Activated CD4-positive, alpha-beta T cell treated with anti-CD3 and anti-CD28 coated beads, Interleukin-2, amount 10 ng/mL, durations not matched to agents 24 days and 14 days (primary cell): Measurements from ENCODE around the gene TTC23L. TPM values are rescaled to one million over a fixed set of nuclear protein-coding genes. Genes with fewer than 3 reads are reported as not detected.

Experiments used
- DNase-seq: peaks from one replicate; pipeline ENCODE4 v3.0.0; 2022
- H3K27ac Mint-ChIP-seq: one replicate; pipeline ENCODE4 v1.8.0; 2022; ENCODE audit warnings: mild to moderate bottlenecking, mixed read lengths
- H3K27me3 Mint-ChIP-seq: one replicate; pipeline ENCODE4 v1.8.0; 2022; ENCODE audit warnings: mixed read lengths
- H3K36me3 Mint-ChIP-seq: one replicate; pipeline ENCODE4 v1.8.0; 2022; ENCODE audit warnings: low read depth, mild to moderate bottlenecking, mixed read lengths
- H3K4me1 Mint-ChIP-seq: one replicate; pipeline ENCODE4 v1.8.0; 2021; ENCODE audit warnings: mixed read lengths
- H3K4me3 Mint-ChIP-seq: one replicate; pipeline ENCODE4 v1.8.0; 2022; ENCODE audit warnings: mild to moderate bottlenecking, moderate library complexity, mixed read lengths
- H3K9me3 Mint-ChIP-seq: one replicate; pipeline ENCODE4 v1.8.0; 2021; ENCODE audit warnings: mixed read lengths
- intact Hi-C: fragments of 100-400 bp; cut with micrococcal nuclease; formaldehyde crosslinking; loops from one replicate; pipeline ENCODE4 v1.15.1; 2023
- total RNA-seq: library from RNA; stranded (reverse); gene quantifications from 2 replicates; pipeline ENCODE4 v1.2.3, GENCODE V29; 2022

The TTC23L gene
- total RNA-seq: not detected in 2 replicates

- peak within 1 kb of the TSS; percentile 89 for H3K4me3 Mint-ChIP-seq
- H3K27me3 Mint-ChIP-seq: peaks cover 10% of the 10 kb centered on the region
- peaks cover 3% of the 10 kb centered on the region for H3K9me3 Mint-ChIP-seq
- no peaks in the 10 kb centered on the region for H3K36me3 Mint-ChIP-seq
- H3K4me1 Mint-ChIP-seq: peaks cover 12% of the 10 kb centered on the region
- peak within 1 kb of the TSS; percentile 79 for H3K27ac Mint-ChIP-seq
- DNase-seq: peak; percentile 97
- intact Hi-C loops: loop anchor here (1.0 to 5.0 kb wide), 3 partner anchors 76 to 1402 kb away; partner anchors contain the start of genes BRIX1, NADK2 and RAD1
These were observed at the start of gene TTC23L for GRCh38 chr5:34838785-34839714. TTC23L (plus strand) TSS chr5:34839164; CDS start chr5:34840672, 1,508 bp downstream.

DNA sequence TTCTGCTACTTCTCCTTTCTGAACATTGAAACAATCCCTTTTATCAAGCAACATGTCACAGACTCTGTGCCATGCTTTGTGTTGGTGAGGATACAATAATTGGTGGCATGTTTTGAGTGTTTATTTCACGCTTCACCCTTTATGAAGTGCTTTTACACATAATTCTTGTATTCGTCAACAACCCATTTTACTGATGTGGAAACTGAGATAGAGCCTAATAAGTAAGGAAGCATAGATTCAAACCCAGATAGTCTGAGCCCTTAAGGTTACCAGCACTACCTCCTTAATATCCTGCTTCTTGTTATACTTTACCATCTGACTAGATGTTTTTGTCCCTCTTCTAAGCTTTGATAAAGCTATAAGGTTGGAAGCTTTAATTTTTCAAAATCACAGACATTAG is 49.3 kb upstream of the TTC23L start:
- Mint-ChIP-seq H3K9me3 (no peaks in the 10 kb centered on the region), H3K4me3 (no peak overlapping the region), H3K36me3 (no peaks in the 10 kb centered on the region), H3K4me1 (no peaks in the 10 kb centered on the region), H3K27ac (no peak overlapping the region), H3K27me3 (no peaks in the 10 kb centered on the region)
- intact Hi-C loops: no loop called here
- no peak for DNase-seq

- Mint-ChIP-seq H3K36me3 (no peaks in the 10 kb centered on the region), H3K9me3 (no peaks in the 10 kb centered on the region), H3K4me3 (no peak overlapping the region), H3K27ac (no peak overlapping the region), H3K27me3 (no peaks in the 10 kb centered on the region), H3K4me1 (no peaks in the 10 kb centered on the region)
- no peak for DNase-seq
- intact Hi-C loops: no loop called here
These were observed 48.9 kb upstream of the TTC23L start for GRCh38 chr5:34790069-34790468.

DNA sequence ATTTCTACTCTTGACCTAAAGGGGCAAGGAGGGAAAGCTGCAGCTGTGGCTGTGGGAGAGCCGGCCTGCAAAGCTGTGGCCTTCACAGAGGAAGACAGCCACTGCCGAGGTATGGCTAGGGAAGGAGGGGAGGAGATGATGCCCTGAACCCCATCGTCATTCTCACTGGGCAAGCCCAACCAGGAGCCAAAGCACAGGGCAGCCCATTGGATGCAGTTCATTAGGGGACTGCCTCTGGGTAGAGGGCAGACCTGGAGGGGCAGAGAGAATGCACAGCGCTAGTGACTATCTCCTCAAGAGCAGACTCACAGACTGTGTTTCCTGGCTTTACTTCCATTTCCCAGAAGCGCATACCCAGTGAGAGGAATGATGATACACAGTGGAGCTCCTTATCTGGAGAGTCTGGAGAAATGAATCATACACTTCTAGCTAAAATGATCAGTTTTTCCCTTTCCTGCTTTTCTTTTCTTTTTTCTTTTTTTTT is 47.2 kb upstream of the TTC23L start:
- Mint-ChIP-seq H3K27me3 (no peaks in the 10 kb centered on the region), H3K36me3 (no peaks in the 10 kb centered on the region), H3K27ac (no peak overlapping the region), H3K4me3 (no peak overlapping the region), H3K9me3 (no peaks in the 10 kb centered on the region), H3K4me1 (no peaks in the 10 kb centered on the region)
- no peak for DNase-seq
- intact Hi-C loops: no loop called here

- Mint-ChIP-seq H3K27ac (no peak overlapping the region), H3K36me3 (no peaks in the 10 kb centered on the region), H3K9me3 (no peaks in the 10 kb centered on the region), H3K27me3 (no peaks in the 10 kb centered on the region), H3K4me1 (no peaks in the 10 kb centered on the region), H3K4me3 (no peak overlapping the region)
- DNase-seq: no peak
- intact Hi-C loops: no loop called here
These were observed 36.0 kb upstream of the TTC23L start for GRCh38 chr5:34802834-34803563.

DNA sequence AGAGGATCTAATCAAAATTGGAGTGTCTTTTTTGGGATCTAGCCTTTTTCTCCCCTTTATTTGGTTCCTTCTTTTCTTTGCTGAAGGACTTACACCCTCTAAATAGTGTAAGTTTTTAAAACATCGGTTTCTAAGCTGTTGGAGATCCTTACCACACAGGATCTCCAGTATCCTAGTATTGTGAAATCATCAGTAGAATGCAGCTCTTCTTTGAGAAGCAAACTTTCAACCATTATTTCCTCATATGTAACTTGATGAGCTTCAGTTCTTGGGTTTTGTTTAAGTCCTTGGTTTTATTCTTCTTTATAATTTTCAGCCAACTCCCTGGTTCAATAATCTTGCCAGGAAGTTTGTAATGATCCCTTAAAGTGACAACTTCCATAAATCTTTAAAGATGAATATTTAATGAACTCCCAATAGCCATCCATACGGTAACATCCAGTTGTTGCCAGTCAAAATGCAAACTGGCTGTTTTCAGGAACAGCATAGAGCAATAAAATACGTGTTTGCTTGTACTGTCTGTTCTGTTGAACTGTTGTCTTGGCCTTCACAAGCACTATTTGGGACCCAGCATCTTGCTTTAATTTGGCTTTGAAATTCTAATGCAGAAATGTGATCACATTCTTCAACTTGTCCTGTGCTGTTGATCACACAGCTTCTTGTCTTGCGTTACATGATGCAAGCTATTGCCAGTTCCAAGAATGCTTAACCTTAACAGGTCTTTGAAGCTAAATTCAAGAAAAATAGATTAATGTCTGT is 34.8 kb upstream of the TTC23L start:
- H3K27me3 Mint-ChIP-seq: no peaks in the 10 kb centered on the region
- H3K9me3 Mint-ChIP-seq: no peaks in the 10 kb centered on the region
- H3K36me3 Mint-ChIP-seq: no peaks in the 10 kb centered on the region
- DNase-seq: no peak
- intact Hi-C loops: no loop called here
- no peak overlapping the region for H3K4me3 Mint-ChIP-seq
- no peak overlapping the region for H3K27ac Mint-ChIP-seq
- no peaks in the 10 kb centered on the region for H3K4me1 Mint-ChIP-seq

DNA sequence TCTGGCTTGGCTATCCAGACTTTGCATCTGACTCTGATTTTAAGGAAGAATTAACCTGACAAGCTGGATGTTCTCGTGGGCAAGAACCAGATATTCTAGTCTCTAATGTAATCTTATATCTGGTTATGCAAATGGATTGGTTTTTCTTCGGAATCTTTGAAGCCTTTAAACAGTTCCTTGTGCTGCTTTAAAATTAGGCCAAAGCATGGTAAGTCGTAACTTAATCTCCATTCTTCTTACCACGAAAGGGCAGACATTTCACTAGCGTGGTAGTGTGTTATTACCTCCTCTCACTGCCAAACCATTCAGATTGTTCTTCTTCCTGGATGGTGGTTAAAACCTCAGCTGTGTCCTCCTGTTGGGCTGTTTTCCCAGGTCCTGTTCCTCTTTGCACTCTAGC is 34.1 kb upstream of the TTC23L start:
- Mint-ChIP-seq H3K4me3 (no peak overlapping the region), H3K27ac (no peak overlapping the region), H3K9me3 (no peaks in the 10 kb centered on the region), H3K4me1 (no peaks in the 10 kb centered on the region), H3K27me3 (no peaks in the 10 kb centered on the region), H3K36me3 (no peaks in the 10 kb centered on the region)
- no peak for DNase-seq
- intact Hi-C loops: no loop called here

DNA sequence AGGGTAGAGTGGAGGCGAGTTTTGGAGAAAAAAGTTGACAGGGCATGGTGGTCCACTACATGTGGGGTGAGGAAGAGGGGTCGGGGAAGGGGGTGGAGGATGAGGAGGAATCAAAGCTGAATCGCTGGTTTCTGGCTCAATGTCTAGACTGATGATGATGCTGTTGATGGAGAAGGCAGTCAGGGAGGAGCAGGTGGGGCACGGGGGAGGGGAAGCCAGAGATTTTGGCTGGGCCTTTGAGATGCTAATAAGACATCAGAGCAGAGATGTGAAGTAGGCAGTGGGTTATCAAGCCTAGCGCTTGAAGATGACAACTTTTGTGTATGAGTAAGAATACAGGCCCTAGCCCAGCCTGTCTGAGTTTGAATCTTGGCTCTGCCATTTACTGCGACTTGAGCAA is 32.4 kb upstream of the TTC23L start:
- intact Hi-C loops: no loop called here
- Mint-ChIP-seq H3K27me3 (peaks cover 3% of the 10 kb centered on the region), H3K36me3 (no peaks in the 10 kb centered on the region), H3K27ac (no peak overlapping the region), H3K4me3 (no peak overlapping the region), H3K4me1 (no peaks in the 10 kb centered on the region), H3K9me3 (no peaks in the 10 kb centered on the region)
- no peak for DNase-seq

- peaks cover 4% of the 10 kb centered on the region for H3K27me3 Mint-ChIP-seq
- H3K9me3 Mint-ChIP-seq: no peaks in the 10 kb centered on the region
- no peak for DNase-seq
- intact Hi-C loops: no loop called here
- H3K4me3 Mint-ChIP-seq: no peak overlapping the region
- H3K36me3 Mint-ChIP-seq: no peaks in the 10 kb centered on the region
- H3K4me1 Mint-ChIP-seq: no peaks in the 10 kb centered on the region
- H3K27ac Mint-ChIP-seq: no peak overlapping the region
These were observed 27.3 kb upstream of the TTC23L start for GRCh38 chr5:34811706-34812105.

DNA sequence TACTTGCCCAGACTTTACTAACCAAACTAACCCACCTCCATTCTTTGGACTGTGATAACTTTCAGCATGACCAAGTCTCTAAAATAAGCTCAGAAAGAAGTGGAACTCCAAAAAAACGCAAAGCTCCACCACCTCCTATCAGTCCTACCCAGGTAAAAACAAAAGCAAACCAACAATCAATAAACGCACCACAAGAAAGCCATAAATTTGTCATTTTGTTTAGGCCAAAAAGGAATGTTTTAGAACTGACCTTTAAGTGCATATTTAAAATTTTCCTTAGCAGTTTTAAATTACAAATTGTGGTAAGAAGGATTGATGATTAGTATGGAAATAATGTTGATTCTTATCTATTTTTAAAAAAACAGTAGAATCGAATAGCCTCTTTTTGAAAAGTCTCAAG is 25.5 kb upstream of the TTC23L start:
- intact Hi-C loops: no loop called here
- H3K4me3 Mint-ChIP-seq: no peak overlapping the region
- H3K27ac Mint-ChIP-seq: no peak overlapping the region
- peaks cover 4% of the 10 kb centered on the region for H3K27me3 Mint-ChIP-seq
- no peaks in the 10 kb centered on the region for H3K9me3 Mint-ChIP-seq
- H3K4me1 Mint-ChIP-seq: no peaks in the 10 kb centered on the region
- DNase-seq: no peak
- no peaks in the 10 kb centered on the region for H3K36me3 Mint-ChIP-seq

DNA sequence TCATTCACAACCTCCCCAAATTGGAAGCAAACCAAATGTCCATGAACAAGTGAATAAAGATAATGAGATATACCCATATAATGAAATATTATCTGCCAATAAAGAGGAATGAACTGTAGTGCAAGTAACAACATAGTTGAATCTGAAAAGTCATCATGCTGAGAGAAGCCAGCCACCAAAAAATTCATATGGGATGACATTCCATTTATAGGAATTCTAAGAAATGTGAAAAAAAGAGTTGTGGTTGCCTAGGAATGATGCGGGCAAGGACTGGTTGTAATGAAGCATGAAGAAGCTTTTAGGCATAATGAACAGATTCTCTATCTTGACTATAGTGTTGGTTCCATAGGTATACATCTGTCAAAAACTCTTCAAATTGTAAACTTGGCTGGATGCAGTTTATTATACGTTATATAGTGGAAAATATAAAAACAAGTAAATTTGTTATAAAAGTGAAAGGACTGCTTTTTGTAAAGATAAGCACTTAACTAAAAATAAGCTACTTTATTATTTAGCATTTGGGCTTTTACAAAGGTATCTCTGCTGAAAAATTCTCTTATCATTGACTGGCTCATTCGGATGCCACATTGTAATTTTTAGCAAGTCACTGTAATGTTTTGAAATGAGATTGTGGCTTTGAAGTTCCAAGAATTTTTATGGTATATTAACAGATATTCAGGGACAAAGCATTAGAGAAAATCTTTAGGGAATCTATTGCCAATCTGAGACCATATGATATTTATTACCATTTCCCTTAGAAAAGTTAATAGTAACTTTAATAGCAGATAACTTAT is 21.2 kb upstream of the TTC23L start:
- no peaks in the 10 kb centered on the region for H3K9me3 Mint-ChIP-seq
- no peaks in the 10 kb centered on the region for H3K4me1 Mint-ChIP-seq
- DNase-seq: no peak
- no peaks in the 10 kb centered on the region for H3K36me3 Mint-ChIP-seq
- intact Hi-C loops: no loop called here
- H3K4me3 Mint-ChIP-seq: no peak overlapping the region
- H3K27ac Mint-ChIP-seq: no peak overlapping the region
- peaks cover 1% of the 10 kb centered on the region for H3K27me3 Mint-ChIP-seq

DNA sequence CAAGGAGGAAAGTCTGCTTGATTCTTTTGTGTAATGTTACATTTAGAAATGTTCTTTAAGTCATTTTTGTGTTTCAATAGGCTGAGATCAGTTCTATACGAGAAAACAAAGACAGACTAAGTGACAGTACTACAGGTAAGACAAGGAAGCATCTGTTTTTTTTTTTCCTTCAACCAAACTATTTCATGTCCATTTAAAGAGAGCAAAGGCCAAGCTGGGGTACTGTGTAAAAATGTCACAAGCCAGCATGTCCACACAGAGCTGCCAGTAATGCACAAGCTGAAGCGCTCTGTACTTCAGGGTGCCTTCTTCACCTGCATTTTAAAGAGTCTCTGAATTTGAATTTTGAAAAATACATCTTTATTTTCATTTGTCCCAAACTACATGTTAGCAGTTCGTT is 20.2 kb upstream of the TTC23L start:
- no peak overlapping the region for H3K27ac Mint-ChIP-seq
- intact Hi-C loops: no loop called here
- no peaks in the 10 kb centered on the region for H3K36me3 Mint-ChIP-seq
- H3K4me3 Mint-ChIP-seq: no peak overlapping the region
- H3K9me3 Mint-ChIP-seq: no peaks in the 10 kb centered on the region
- no peak for DNase-seq
- no peaks in the 10 kb centered on the region for H3K4me1 Mint-ChIP-seq
- H3K27me3 Mint-ChIP-seq: peaks cover 1% of the 10 kb centered on the region

DNA sequence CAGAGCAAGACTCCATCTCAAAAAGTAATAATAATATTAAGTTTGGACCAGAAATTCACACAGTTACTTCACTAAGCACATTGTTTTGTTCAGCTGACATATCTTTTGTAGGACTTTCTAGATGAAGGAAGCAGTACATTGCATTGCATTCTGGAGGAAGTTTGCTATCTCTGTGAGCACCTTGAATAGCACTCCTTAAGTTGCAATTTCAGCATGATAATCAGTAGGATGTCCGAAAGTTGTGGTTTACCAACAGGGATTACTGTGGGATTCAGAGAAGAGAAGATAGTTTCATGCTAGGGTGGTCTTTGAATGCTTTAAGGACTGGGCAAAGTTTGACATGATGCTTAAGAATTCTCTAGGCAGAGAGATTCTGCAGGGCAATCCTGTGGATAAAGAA is 18.4 kb upstream of the TTC23L start:
- no peak overlapping the region for H3K4me3 Mint-ChIP-seq
- no peak overlapping the region for H3K27ac Mint-ChIP-seq
- intact Hi-C loops: no loop called here
- no peaks in the 10 kb centered on the region for H3K36me3 Mint-ChIP-seq
- DNase-seq: no peak
- H3K4me1 Mint-ChIP-seq: no peaks in the 10 kb centered on the region
- H3K27me3 Mint-ChIP-seq: no peaks in the 10 kb centered on the region
- no peaks in the 10 kb centered on the region for H3K9me3 Mint-ChIP-seq
